Calu3 (cell line): ENCODE data around the gene EPHB4. TPM values are rescaled to one million over a fixed set of nuclear protein-coding genes. Genes with fewer than 3 reads are reported as not detected.

Experiments
- BruUV-seq: library from RNA; stranded (reverse); fragments of 400-500 nt; replicated peaks from 2 replicates; lab custom pipeline; 2021; lab: Mats Ljungman, UMichigan
- CTCF ChIA-PET: fragments of 300-600 bp; sonication (Branson Sonifier 250); formaldehyde crosslinking; loops from one replicate; lab custom pipeline; 2022; ENCODE audit warnings: antibody characterized with exemption; lab: Charles Lee
- DNase-seq: peaks from one replicate; pipeline ENCODE4 v3.0.0; 2022
- H3K27ac Mint-ChIP-seq: one replicate; pipeline ENCODE4 v1.8.0; 2022; ENCODE audit warnings: mixed read lengths; ENCODE audit not compliant: unreplicated experiment
- H3K27me3 Mint-ChIP-seq: one replicate; pipeline ENCODE4 v1.8.0; 2022; ENCODE audit warnings: mixed read lengths; ENCODE audit not compliant: unreplicated experiment
- H3K36me3 Mint-ChIP-seq: one replicate; pipeline ENCODE4 v1.8.0; 2022; ENCODE audit warnings: mild to moderate bottlenecking, moderate library complexity, mixed read lengths; ENCODE audit not compliant: insufficient read depth, unreplicated experiment
- H3K4me1 Mint-ChIP-seq: one replicate; pipeline ENCODE4 v1.8.0; 2022; ENCODE audit warnings: mild to moderate bottlenecking, low read depth, mixed read lengths; ENCODE audit not compliant: unreplicated experiment
- H3K4me3 Mint-ChIP-seq: one replicate; pipeline ENCODE4 v1.8.0; 2022; ENCODE audit warnings: mild to moderate bottlenecking, low read depth, moderate library complexity, mixed read lengths; ENCODE audit not compliant: unreplicated experiment
- H3K9me3 Mint-ChIP-seq: one replicate; pipeline ENCODE4 v1.8.0; 2022; ENCODE audit warnings: low read depth, mixed read lengths; ENCODE audit not compliant: unreplicated experiment
- intact Hi-C: fragments of 100-400 bp; cut with micrococcal nuclease; formaldehyde crosslinking; loops from one replicate; pipeline ENCODE4 v1.10.0; 2022; ENCODE audit not compliant: unreplicated experiment
- total RNA-seq: library from RNA; stranded (reverse); gene quantifications from 2 replicates; pipeline ENCODE4 v1.2.3, GENCODE V29; 2022
- TF ChIP-seq, protein P1 (sequence below): fragments of 200-600 bp; IDR thresholded peaks from one replicate; pipeline ENCODE4 v1.8.0; 2022; ENCODE audit warnings: antibody characterized with exemption; ENCODE audit not compliant: unreplicated experiment

Gene EPHB4
- total RNA-seq, 1 experiment from 2014 or later, result 63.7 TPM

DNA sequence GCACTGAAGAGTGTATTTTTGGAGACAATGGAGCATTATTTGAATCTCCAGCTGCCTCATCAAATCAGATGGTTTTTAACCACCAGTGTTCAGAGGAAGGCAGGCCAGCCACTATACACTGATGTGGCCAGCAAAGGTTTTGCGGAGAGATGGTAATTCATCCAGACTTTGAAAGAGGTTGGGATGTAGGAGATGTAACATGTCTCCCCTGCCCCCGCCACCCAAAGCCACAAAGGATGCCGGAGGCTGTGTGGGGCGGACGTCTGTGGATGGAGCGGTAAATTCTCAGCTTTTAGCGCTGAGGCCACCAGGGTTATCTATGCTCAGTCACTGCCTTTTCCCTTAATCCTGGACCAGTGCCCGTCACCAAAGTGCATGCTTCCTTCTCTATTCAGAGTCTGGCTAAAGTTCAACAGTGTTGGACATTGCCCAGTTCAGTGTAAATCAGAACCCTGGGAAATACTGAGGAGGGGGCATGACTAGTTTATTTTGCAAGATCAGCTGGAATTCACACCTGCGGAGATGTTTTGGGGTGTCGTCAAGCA is 36.2 kb upstream of the EPHB4 start:
- Mint-ChIP-seq H3K27me3 (no peaks in the 10 kb centered on the region), H3K27ac (no peak overlapping the region), H3K9me3 (no peaks in the 10 kb centered on the region), H3K36me3 (peaks cover 38% of the 10 kb centered on the region), H3K4me3 (no peak overlapping the region), H3K4me1 (no peaks in the 10 kb centered on the region)
- no TSS peak for BruUV-seq
- no peak for DNase-seq
- TF ChIP-seq, protein P1, sequence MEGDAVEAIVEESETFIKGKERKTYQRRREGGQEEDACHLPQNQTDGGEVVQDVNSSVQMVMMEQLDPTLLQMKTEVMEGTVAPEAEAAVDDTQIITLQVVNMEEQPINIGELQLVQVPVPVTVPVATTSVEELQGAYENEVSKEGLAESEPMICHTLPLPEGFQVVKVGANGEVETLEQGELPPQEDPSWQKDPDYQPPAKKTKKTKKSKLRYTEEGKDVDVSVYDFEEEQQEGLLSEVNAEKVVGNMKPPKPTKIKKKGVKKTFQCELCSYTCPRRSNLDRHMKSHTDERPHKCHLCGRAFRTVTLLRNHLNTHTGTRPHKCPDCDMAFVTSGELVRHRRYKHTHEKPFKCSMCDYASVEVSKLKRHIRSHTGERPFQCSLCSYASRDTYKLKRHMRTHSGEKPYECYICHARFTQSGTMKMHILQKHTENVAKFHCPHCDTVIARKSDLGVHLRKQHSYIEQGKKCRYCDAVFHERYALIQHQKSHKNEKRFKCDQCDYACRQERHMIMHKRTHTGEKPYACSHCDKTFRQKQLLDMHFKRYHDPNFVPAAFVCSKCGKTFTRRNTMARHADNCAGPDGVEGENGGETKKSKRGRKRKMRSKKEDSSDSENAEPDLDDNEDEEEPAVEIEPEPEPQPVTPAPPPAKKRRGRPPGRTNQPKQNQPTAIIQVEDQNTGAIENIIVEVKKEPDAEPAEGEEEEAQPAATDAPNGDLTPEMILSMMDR, result no peak
- intact Hi-C loops, result no loop called here
- CTCF ChIA-PET, result no interaction called here

DNA sequence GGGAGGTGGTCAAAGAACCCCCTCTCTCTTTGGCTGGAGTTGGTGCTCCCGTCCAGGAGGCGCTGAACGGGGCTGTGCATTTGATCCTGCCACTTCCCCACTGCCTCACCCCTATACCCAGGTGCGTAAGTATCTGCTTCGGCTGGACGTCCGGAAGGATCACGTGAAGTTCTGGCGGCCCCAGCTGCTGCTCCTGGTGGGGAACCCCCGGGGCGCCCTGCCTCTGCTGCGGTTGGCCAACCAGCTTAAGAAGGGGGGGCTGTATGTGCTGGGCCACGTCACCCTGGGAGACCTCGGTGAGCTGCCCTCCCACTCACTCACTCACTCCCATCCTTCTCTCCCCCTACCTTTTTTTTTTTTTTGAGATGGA is 34.3 kb upstream of the EPHB4 start:
- Mint-ChIP-seq H3K9me3 (no peaks in the 10 kb centered on the region), H3K36me3 (peaks cover 26% of the 10 kb centered on the region), H3K4me3 (no peak overlapping the region), H3K27ac (no peak overlapping the region), H3K27me3 (no peaks in the 10 kb centered on the region), H3K4me1 (no peaks in the 10 kb centered on the region)
- TF ChIP-seq, protein P1, result no peak
- BruUV-seq, result no TSS peak
- no peak for DNase-seq
- CTCF ChIA-PET, result no interaction called here
- intact Hi-C loops, result no loop called here

DNA sequence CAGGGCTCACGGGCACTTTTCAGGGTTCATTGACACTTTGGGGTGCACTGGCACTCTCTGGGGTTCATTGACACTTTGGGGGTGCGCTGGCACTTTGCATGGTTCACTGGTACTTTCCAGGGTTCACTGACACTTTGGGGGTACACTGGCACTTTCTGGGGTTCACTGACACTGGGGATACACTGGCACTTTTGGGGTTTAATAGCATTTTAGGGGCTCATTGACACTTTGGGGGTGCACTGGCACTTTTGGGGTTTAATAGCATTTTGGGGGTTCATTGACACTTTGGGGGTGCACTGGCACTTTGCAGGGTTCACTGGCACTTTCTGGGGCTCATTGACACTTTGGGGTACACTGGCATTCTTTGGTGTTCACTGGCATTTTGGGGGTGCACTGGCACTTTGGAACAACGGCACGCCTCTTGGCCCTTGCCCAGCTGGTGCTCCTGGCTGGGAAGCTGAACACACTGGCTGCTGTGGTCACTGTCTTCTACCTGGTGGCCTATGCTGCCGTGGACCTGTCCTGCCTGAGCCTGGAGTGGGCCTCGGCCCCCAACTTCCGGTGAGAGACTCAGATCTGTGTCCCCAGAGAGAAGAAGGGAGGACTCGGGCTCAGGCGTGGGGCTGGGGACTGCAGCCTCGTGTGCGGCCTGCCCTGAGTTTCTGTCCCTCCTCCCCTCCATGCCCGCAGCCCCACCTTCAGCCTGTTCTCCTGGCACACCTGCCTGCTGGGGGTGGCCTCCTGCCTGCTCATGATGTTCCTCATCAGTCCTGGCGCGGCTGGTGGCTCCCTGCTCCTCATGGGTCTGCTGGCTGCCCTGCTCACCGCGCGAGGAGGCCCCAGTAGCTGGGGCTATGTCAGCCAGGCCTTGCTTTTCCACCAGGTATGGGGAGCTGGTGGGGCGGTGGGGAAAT is 33.6 kb upstream of the EPHB4 start:
- no peaks in the 10 kb centered on the region for H3K9me3 Mint-ChIP-seq
- no peak overlapping the region for H3K27ac Mint-ChIP-seq
- intact Hi-C loops, result no loop called here
- DNase-seq, result no peak
- H3K4me3 Mint-ChIP-seq, result no peak overlapping the region
- no peaks in the 10 kb centered on the region for H3K27me3 Mint-ChIP-seq
- H3K4me1 Mint-ChIP-seq, result no peaks in the 10 kb centered on the region
- CTCF ChIA-PET, result no interaction called here
- TF ChIP-seq, protein P1, result no peak
- no TSS peak for BruUV-seq
- peaks cover 20% of the 10 kb centered on the region for H3K36me3 Mint-ChIP-seq

DNA sequence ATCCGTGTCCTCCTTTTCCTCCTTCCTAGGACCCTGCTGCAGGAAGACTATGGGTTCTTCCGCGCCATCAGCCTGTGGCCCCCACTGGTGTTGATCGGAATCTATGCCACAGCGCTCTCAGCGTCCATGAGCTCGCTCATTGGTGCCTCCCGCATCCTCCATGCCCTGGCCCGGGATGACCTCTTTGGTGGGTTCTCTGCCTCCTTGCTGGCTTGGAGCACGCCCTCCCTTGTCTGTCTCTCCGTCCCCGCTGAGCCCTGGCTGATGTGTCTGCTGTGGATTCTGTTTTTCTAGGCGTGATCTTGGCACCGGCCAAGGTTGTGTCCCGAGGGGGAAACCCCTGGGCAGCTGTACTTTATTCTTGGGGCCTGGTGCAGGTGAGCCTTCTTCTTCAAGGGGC is 32.5 kb upstream of the EPHB4 start:
- Mint-ChIP-seq H3K36me3 (peaks cover 24% of the 10 kb centered on the region), H3K27me3 (no peaks in the 10 kb centered on the region), H3K9me3 (no peaks in the 10 kb centered on the region), H3K4me1 (no peaks in the 10 kb centered on the region), H3K27ac (no peak overlapping the region), H3K4me3 (no peak overlapping the region)
- no peak for DNase-seq
- CTCF ChIA-PET, result no interaction called here
- intact Hi-C loops, result no loop called here
- no TSS peak for BruUV-seq
- TF ChIP-seq, protein P1, result no peak
